ENCODE results near the gene FLNB.

DNA sequence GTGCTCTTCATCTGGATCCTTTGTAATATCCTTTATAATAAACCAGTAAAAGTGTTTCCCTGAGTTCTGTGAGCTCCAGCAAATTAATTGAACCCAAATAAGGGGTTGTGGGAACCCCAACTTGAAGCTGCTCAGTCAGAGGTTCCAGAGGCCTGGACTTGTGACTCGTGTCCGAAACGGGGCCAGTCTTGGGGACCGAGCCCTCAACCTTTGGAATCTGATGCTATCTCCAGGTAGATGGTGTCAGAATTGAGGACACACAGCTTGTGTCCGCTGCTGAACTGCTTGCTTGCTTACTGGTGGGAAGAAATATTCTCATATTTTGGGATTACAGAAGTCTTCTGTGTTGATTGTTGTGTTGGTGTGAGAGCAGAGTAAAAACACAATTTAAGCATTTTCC is 39.7 kb upstream of the FLNB start:
- TF ChIP-seq POLR2A (IDR thresholded peaks at IDR 0.05; ENCODE audit: low read depth, low read length), result no peak
- no peak for TF ChIP-seq TAF1 (IDR thresholded peaks at IDR 0.05; ENCODE audit: low read depth, low read length)
- no peak for TF ChIP-seq POLR2AphosphoS5 (IDR thresholded peaks at IDR 0.05; ENCODE audit: low read depth, low read length)
- no peak for TF ChIP-seq POU2F2 (IDR thresholded peaks at IDR 0.05; ENCODE audit: low read depth, low read length)

Measured in GM12891 (cell line).